GM23248 (cell line): ENCODE results near the gene TNFRSF1B. TPM values are rescaled to one million over a fixed set of nuclear protein-coding genes. Genes with fewer than 3 reads are reported as not detected.

Experiments used
- DNase-seq: peaks from one replicate; pipeline ENCODE4 v3.0.0-alpha.2; 2015
- H2AFZ ChIP-seq: fragments of 200-600 bp; sonication (generic); 2 replicates; pipeline ENCODE4 v1.6.1; 2016; ENCODE audit warnings: antibody characterized with exemption
- H3F3A ChIP-seq: fragments of 200-600 bp; sonication (generic); 2 replicates; pipeline ENCODE4 v1.6.1; 2016; ENCODE audit warnings: mild to moderate bottlenecking, antibody characterized with exemption, mixed run types; ENCODE audit not compliant: insufficient read depth
- H3K27ac ChIP-seq: fragments of 200-600 bp; sonication (generic); 2 replicates; pipeline ENCODE4 v1.5.1; 2016; ENCODE audit warnings: mild to moderate bottlenecking
- H3K27me3 ChIP-seq: fragments of 200-600 bp; sonication (generic); replicated peaks from 2 replicates; pipeline ENCODE4 v1.6.1; 2016; ENCODE audit warnings: mild to moderate bottlenecking; ENCODE audit not compliant: insufficient read depth
- H3K36me3 ChIP-seq: fragments of 200-600 bp; sonication (generic); 2 replicates; pipeline ENCODE4 v1.6.1; 2016; ENCODE audit warnings: low read depth, mild to moderate bottlenecking
- H3K4me1 ChIP-seq: fragments of 200-600 bp; sonication (generic); 2 replicates; pipeline ENCODE4 v1.6.1; 2016; ENCODE audit warnings: mild to moderate bottlenecking; ENCODE audit not compliant: insufficient read depth
- H3K4me2 ChIP-seq: fragments of 200-600 bp; sonication (generic); one replicate; pipeline ENCODE4 v1.6.1; 2016; ENCODE audit warnings: mild to moderate bottlenecking; ENCODE audit not compliant: unreplicated experiment
- H3K4me3 ChIP-seq: fragments of 200-600 bp; sonication (generic); 2 replicates; pipeline ENCODE4 v1.5.1; 2016; ENCODE audit warnings: mild to moderate bottlenecking
- H3K79me2 ChIP-seq: fragments of 200-600 bp; sonication (generic); 2 replicates; pipeline ENCODE4 v1.6.1; 2016; ENCODE audit warnings: mild to moderate bottlenecking; ENCODE audit not compliant: insufficient read depth
- H3K9ac ChIP-seq: fragments of 200-600 bp; sonication (generic); 2 replicates; pipeline ENCODE4 v1.6.1; 2016; ENCODE audit warnings: mild to moderate bottlenecking
- H3K9me2 ChIP-seq: fragments of 200-600 bp; sonication (generic); 2 replicates; pipeline ENCODE4 v1.6.1; 2016; ENCODE audit warnings: mixed run types, mild to moderate bottlenecking, moderate library complexity; ENCODE audit not compliant: insufficient read depth
- H3K9me3 ChIP-seq: fragments of 200-600 bp; sonication (generic); one replicate; pipeline ENCODE4 v1.6.1; 2017; ENCODE audit warnings: low read depth
- H4K20me1 ChIP-seq: fragments of 200-600 bp; sonication (generic); 2 replicates; pipeline ENCODE4 v1.6.0; 2016; ENCODE audit not compliant: insufficient read depth
- EZH2 ChIP-seq: fragments of 200-600 bp; sonication (generic); IDR thresholded peaks from 2 replicates; pipeline ENCODE4 v1.6.1; 2018; ENCODE audit warnings: antibody characterized with exemption, mild to moderate bottlenecking; ENCODE audit not compliant: insufficient read depth, poor library complexity, severe bottlenecking
- EZH2phosphoT487 ChIP-seq: fragments of 200-600 bp; sonication (generic); IDR thresholded peaks from 2 replicates; pipeline ENCODE4 v1.6.1; 2018; ENCODE audit warnings: antibody characterized with exemption, moderate library complexity, mild to moderate bottlenecking, low read depth; ENCODE audit not compliant: insufficient read depth
- WGBS, 2 experiments: methylation state at CpG; one replicate each; pipeline ENCODE4 v1.1.6; 2015 to 2017; ENCODE audit warnings: low lambda C conversion rate in 2 of 2, low coverage in 1 of 2; ENCODE audit errors: missing lambda C conversion rate in 2 of 2; 5-methylcytosine and 5-hydroxymethylcytosine counted together
- in situ Hi-C: fragments of 300-500 bp; cut with MboI; formaldehyde crosslinking; loops from 2 replicates; pipeline ENCODE4 v1.15.0; 2020
- polyA plus RNA-seq: library from polyadenylated mRNA; unstranded; fragments of >200 nt; fragmentation: Nextera tagmentation; extraction: Ambion mirVana; gene quantifications from 2 replicates; pipeline ENCODE4 v1.2.1, GENCODE V29; 2016
- total RNA-seq: library from RNA; depleted of rRNA; stranded (reverse); fragments of >200 nt; shearing (Covaris generic); gene quantifications from 2 replicates; pipeline ENCODE4 v1.2.3, GENCODE V29; 2014

TNFRSF1B gene
- total and polyA plus RNA-seq, 2 experiments from 2014 or later = 1.1 to 2.9 TPM

DNA sequence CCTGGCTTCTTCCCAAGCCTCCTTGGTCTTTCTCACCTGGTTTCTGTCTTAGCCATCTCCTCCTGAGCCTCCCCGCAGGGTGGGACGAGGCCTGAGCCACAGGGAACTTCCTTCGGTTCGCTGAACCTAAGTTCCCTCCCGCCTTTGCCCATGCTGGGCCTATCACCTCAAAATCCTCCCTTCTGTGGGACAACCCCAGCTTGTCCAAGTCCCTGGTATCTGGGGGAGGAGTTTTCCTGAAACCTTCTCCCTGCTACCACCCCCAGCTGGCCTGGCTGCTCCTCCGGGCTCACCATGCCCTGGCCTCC lies 35.4 kb downstream of the TNFRSF1B start:
- Histone ChIP-seq H3K9me3 (no peaks in the 10 kb centered on the region), H3K9ac (no peak overlapping the region), H3K4me2 (no peak overlapping the region), H4K20me1 (no peaks in the 10 kb centered on the region), H3K4me1 (no peaks in the 10 kb centered on the region), H2AFZ (no peak overlapping the region), H3K9me2 (no peaks in the 10 kb centered on the region), H3K4me3 (no peak overlapping the region), H3K79me2 (no peaks in the 10 kb centered on the region), H3F3A (no peaks in the 10 kb centered on the region), H3K27me3 (no peaks in the 10 kb centered on the region), H3K27ac (no peak overlapping the region), H3K36me3 (no peaks in the 10 kb centered on the region)
- 94 to 97% methylated on average over 4 to 6 of the region's 6 CpGs for whole genome bisulfite sequencing, 2 experiments
- in situ Hi-C loops = no loop called here
- TF ChIP-seq EZH2phosphoT487 = no peak
- TF ChIP-seq EZH2 = no peak
- DNase-seq = no peak

DNA sequence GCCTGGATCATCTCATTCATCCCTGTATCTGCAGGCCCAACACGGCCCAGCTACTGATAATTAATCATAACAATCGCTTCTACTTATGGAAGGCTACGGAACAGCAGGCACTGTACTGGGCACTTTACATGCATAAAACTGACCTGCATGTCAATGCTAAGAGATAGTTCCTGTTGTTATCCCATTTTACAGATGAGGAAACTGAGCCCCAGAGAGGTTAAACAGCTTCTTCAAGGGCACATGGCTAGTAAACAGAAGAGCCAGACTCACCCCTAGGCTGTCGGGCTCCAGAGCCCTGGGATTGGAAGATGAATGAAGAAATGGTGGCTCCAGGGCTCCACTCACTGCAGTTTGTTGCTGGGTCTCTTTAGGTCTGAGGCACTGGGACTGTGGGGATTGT lies 35.8 kb downstream of the TNFRSF1B start:
- Histone ChIP-seq H3K4me2 (no peak overlapping the region), H4K20me1 (no peaks in the 10 kb centered on the region), H3F3A (no peaks in the 10 kb centered on the region), H3K9me3 (no peaks in the 10 kb centered on the region), H3K4me1 (no peaks in the 10 kb centered on the region), H3K9ac (no peak overlapping the region), H3K36me3 (no peaks in the 10 kb centered on the region), H3K9me2 (no peaks in the 10 kb centered on the region), H3K79me2 (no peaks in the 10 kb centered on the region), H3K4me3 (no peak overlapping the region), H3K27ac (no peak overlapping the region), H3K27me3 (no peaks in the 10 kb centered on the region), H2AFZ (no peak overlapping the region)
- in situ Hi-C loops = no loop called here
- WGBS, 2 experiments = 75 to 81% methylated on average over 4 of the region's 4 CpGs
- no peak for TF ChIP-seq EZH2
- no peak for TF ChIP-seq EZH2phosphoT487
- no peak for DNase-seq

DNA sequence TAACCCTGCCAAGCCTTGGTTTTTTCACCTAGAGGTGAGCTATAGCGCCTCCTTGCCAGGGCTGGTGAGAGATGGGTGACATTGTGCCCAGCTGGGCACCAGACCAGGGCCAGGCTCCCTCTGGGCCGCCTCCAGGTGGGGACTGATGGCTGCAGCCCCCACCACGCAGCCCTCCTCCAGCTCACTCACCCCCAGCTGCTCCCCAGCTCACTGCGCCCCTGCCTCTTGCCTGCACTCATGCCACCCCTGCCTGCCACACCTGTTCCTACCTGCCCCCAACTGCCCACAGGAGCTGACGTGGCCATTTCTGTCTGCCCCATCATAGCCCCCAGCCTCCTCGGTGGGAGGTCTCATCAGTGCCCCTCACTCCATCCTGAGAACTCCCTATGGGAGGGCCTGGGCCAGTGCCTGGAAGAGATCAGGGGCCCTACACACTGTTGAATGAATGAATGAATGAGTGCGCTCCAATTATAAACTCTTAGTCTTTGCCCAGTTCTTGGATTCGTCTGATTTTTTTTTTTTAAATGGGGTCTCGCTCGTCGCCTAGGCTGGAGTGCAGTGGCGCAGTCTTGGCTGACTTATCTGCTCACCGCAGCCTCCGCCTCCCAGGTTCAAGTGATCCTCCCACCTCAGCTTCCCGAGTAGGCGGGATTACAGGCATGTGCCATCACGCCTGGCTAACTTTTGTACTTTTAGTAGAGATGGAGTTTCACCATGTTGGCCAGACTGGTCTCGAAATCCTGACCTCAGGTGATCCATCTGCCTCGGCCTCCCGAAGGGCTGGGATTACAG lies 36.6 kb downstream of the TNFRSF1B start:
- no peaks in the 10 kb centered on the region for H3F3A ChIP-seq
- no peak overlapping the region for H2AFZ ChIP-seq
- TF ChIP-seq EZH2 = no peak
- TF ChIP-seq EZH2phosphoT487 = no peak
- no peak for DNase-seq
- no peaks in the 10 kb centered on the region for H3K9me2 ChIP-seq
- in situ Hi-C loops = no loop called here
- WGBS, 2 experiments = 94 to 95% methylated on average over 20 of the region's 20 CpGs
- H3K79me2 ChIP-seq = no peaks in the 10 kb centered on the region
- H3K9me3 ChIP-seq = no peaks in the 10 kb centered on the region
- H3K36me3 ChIP-seq = no peaks in the 10 kb centered on the region
- no peaks in the 10 kb centered on the region for H4K20me1 ChIP-seq
- no peaks in the 10 kb centered on the region for H3K4me1 ChIP-seq
- no peak overlapping the region for H3K4me3 ChIP-seq
- no peak overlapping the region for H3K9ac ChIP-seq
- no peak overlapping the region for H3K4me2 ChIP-seq
- no peak overlapping the region for H3K27ac ChIP-seq
- H3K27me3 ChIP-seq = no peaks in the 10 kb centered on the region

DNA sequence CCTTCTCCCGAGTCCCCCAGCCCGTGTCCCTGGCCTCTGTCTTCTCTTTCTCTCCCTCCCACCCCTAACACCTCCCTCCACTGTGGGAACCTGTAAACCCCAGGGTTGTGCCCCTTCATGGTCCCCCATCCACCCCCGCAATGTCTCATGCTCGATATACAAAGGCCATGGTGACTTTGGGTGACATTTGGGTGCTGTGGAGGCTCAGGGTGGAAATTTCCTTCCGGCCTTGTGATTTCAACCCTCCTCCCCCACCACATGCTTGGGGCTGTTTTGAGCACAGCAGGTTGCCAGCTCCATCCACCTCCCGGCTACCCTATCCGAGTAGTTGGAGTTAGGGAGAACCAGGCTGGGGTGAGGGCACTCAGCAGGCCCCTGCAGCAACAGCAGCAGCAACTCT lies 37.3 kb downstream of the TNFRSF1B start:
- Histone ChIP-seq H4K20me1 (no peaks in the 10 kb centered on the region), H3K79me2 (no peaks in the 10 kb centered on the region), H3K4me2 (no peak overlapping the region), H3F3A (no peaks in the 10 kb centered on the region), H3K36me3 (no peaks in the 10 kb centered on the region), H2AFZ (no peak overlapping the region), H3K9me2 (no peaks in the 10 kb centered on the region), H3K27me3 (no peaks in the 10 kb centered on the region), H3K4me3 (no peak overlapping the region), H3K9ac (no peak overlapping the region), H3K27ac (no peak overlapping the region), H3K4me1 (no peaks in the 10 kb centered on the region), H3K9me3 (no peaks in the 10 kb centered on the region)
- in situ Hi-C loops = no loop called here
- TF ChIP-seq EZH2 (no peak), EZH2phosphoT487 (no peak)
- no peak for DNase-seq
- WGBS, 2 experiments = 85 to 89% methylated on average over 5 to 7 of the region's 7 CpGs
